Measurements from ENCODE around the gene SENP5. TPM values are rescaled to one million over a fixed set of nuclear protein-coding genes. Genes with fewer than 3 reads are reported as not detected.
A peak's percentile ranks its signal among the peaks of the same experiment; 100 is the strongest.
"Not testable (repeated sequence)": the region's sequence is repeated elsewhere in the genome, so short reads cannot be mapped to it uniquely, and the experiment has no call there.

Gene SENP5
- total RNA-seq, 1 donor from 2014 or later, result 49.6 TPM

DNA sequence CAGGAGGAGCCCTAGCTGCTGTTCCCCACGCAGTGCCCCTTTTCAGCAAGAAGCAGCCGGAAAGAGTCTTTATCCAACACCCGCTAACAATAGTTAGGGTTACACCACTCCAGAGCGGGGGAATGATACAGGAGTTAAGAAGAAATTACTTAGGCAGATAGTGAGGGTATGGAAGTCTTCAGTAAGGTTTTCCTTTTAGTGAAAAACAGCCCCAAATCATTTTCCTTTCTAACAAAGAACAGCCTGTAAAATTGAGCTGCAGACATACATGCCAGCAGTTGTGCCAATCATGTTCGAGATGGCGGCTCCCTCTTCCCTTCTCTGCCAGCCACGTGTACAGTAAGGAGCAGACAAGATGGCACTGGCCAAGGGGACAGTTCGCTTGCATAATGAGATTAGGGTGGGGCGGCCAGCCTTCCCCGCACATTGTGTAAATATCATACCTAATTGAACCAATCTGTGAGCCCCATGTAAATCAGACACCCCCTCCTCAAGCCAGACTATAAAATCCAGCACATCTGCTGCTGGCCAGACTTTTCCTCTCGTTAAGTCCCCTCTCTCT is 18.5 kb upstream of the SENP5 start:
- Mint-ChIP-seq H3K4me3 (ENCODE audit: unreplicated experiment) (no peak overlapping the region), H3K9me3 (ENCODE audit: unreplicated experiment) (peaks cover 5% of the 10 kb centered on the region), H3K27me3 (ENCODE audit: unreplicated experiment) (no peaks in the 10 kb centered on the region), H3K36me3 (ENCODE audit: unreplicated experiment) (peaks cover 8% of the 10 kb centered on the region), H3K4me1 (ENCODE audit: low read depth, unreplicated experiment) (no peaks in the 10 kb centered on the region), H3K27ac (ENCODE audit: unreplicated experiment) (no peak overlapping the region)
- no peak for DNase-seq
- no peak for TF ChIP-seq CTCF (IDR thresholded peaks at IDR 0.05; ENCODE audit: partially characterized antibody, unreplicated experiment)

GRCh38 chr3:196863000-196863399 is 4.7 kb upstream of the SENP5 start:
- H3K4me3 Mint-ChIP-seq (ENCODE audit: unreplicated experiment); H3K36me3 Mint-ChIP-seq (ENCODE audit: unreplicated experiment); H3K4me1 Mint-ChIP-seq (ENCODE audit: low read depth, unreplicated experiment); H3K9me3 Mint-ChIP-seq (ENCODE audit: unreplicated experiment); DNase-seq; H3K27me3 Mint-ChIP-seq (ENCODE audit: unreplicated experiment); H3K27ac Mint-ChIP-seq (ENCODE audit: unreplicated experiment): not testable (repeated sequence)

GRCh38 chr3:196867155-196867506 is 589 bp upstream of the SENP5 start:
- DNase-seq, result no peak
- H3K27me3 Mint-ChIP-seq (ENCODE audit: unreplicated experiment), result peaks cover 10% of the 10 kb centered on the region
- H3K9me3 Mint-ChIP-seq (ENCODE audit: unreplicated experiment), result peaks cover 5% of the 10 kb centered on the region
- no peaks in the 10 kb centered on the region for H3K36me3 Mint-ChIP-seq (ENCODE audit: unreplicated experiment)
- no peak for TF ChIP-seq CTCF (IDR thresholded peaks at IDR 0.05; ENCODE audit: partially characterized antibody, unreplicated experiment)
- peak overlapping the region; percentile 96 for H3K27ac Mint-ChIP-seq (ENCODE audit: unreplicated experiment)
- peaks cover 2% of the 10 kb centered on the region for H3K4me1 Mint-ChIP-seq (ENCODE audit: low read depth, unreplicated experiment)
- H3K4me3 Mint-ChIP-seq (ENCODE audit: unreplicated experiment), result peak overlapping the region; percentile 88

DNA sequence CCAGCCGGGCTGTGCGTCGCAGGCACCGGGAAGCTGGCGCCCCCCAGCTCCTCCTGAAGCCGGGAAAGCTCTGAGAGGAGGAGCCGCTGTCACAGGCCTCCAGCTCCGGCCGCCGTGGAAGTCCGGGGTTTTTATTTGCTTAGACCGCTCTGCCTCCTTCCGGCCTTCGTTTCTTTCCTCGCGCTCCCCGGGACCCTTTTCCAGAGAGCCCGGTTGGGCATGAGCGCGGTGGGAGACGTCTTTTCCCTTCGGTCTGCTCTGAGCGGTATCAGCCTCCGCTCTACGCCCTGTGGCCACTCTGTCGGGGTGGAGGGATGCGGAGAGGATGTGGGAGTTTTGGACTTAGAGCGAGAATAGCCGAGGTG is 559 bp downstream of the SENP5 start:
- Mint-ChIP-seq H3K36me3 (ENCODE audit: unreplicated experiment) (no peaks in the 10 kb centered on the region), H3K4me3 (ENCODE audit: unreplicated experiment) (peak overlapping the region; percentile 99), H3K9me3 (ENCODE audit: unreplicated experiment) (peaks cover 5% of the 10 kb centered on the region), H3K27ac (ENCODE audit: unreplicated experiment) (peak overlapping the region; percentile 98), H3K4me1 (ENCODE audit: low read depth, unreplicated experiment) (peaks cover 2% of the 10 kb centered on the region), H3K27me3 (ENCODE audit: unreplicated experiment) (peaks cover 10% of the 10 kb centered on the region)
- no peak for TF ChIP-seq CTCF (IDR thresholded peaks at IDR 0.05; ENCODE audit: partially characterized antibody, unreplicated experiment)
- peak; percentile 60 for DNase-seq

DNA sequence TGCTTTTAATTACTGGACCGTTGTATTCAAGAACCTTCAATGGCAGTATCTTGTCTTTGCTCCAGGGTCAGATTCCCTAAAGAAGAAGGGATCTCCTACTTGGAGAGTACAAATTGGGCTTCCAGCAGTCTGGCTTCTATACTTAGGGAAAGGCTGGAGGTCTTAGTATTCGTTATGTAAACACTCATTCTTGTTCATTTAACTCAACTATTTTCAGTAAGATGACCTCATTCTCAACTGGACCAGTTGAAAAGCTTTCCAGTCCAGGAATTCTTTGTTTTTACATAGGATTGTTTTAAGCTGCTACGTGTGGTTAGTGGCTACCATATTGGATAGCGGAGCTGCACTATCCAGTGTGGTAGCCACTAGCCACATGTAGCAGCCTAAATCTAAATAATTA is 4.6 kb downstream of the SENP5 start:
- H3K36me3 Mint-ChIP-seq (ENCODE audit: unreplicated experiment), result no peaks in the 10 kb centered on the region
- TF ChIP-seq CTCF (IDR thresholded peaks at IDR 0.05; ENCODE audit: partially characterized antibody, unreplicated experiment), result no peak
- H3K9me3 Mint-ChIP-seq (ENCODE audit: unreplicated experiment), result peaks cover 4% of the 10 kb centered on the region
- H3K27ac Mint-ChIP-seq (ENCODE audit: unreplicated experiment), result no peak overlapping the region
- H3K4me1 Mint-ChIP-seq (ENCODE audit: low read depth, unreplicated experiment), result peaks cover 2% of the 10 kb centered on the region
- no peak overlapping the region for H3K4me3 Mint-ChIP-seq (ENCODE audit: unreplicated experiment)
- peaks cover 5% of the 10 kb centered on the region for H3K27me3 Mint-ChIP-seq (ENCODE audit: unreplicated experiment)
- no peak for DNase-seq

- H3K4me1 Mint-ChIP-seq (ENCODE audit: low read depth, unreplicated experiment); H3K27ac Mint-ChIP-seq (ENCODE audit: unreplicated experiment); H3K9me3 Mint-ChIP-seq (ENCODE audit: unreplicated experiment); DNase-seq; H3K36me3 Mint-ChIP-seq (ENCODE audit: unreplicated experiment); H3K4me3 Mint-ChIP-seq (ENCODE audit: unreplicated experiment); H3K27me3 Mint-ChIP-seq (ENCODE audit: unreplicated experiment): not testable (repeated sequence)
These were observed 6.9 kb downstream of the SENP5 start for GRCh38 chr3:196874511-196875094.

All from glutamatergic neuron (in vitro differentiated cells).